MM.1S (cell line): ENCODE results near the gene RASGEF1C.
A peak's percentile ranks its signal among the peaks of the same experiment; 100 is the strongest.

ENCODE experiments used
- DNase-seq: peaks from one replicate; pipeline ENCODE4 v3.0.0-alpha.2; 2015
- H2AFZ ChIP-seq: fragments of 300-600 bp; sonication (generic); 2 replicates; pipeline ENCODE4 v1.6.0; 2016; ENCODE audit warnings: antibody characterized with exemption, low read length
- H3F3A ChIP-seq: fragments of 300-600 bp; sonication (generic); 2 replicates; pipeline ENCODE4 v1.6.1; 2016; ENCODE audit warnings: mild to moderate bottlenecking, antibody characterized with exemption, low read length, moderate library complexity, mixed read lengths; ENCODE audit not compliant: insufficient read depth
- H3K27ac ChIP-seq: fragments of 300-600 bp; sonication (generic); 2 replicates; pipeline ENCODE4 v1.5.1; 2016; ENCODE audit warnings: mild to moderate bottlenecking, low read length
- H3K27me3 ChIP-seq: fragments of 300-600 bp; sonication (generic); replicated peaks from 2 replicates; pipeline ENCODE4 v1.6.0; 2016; ENCODE audit warnings: low read length; ENCODE audit not compliant: insufficient read depth
- H3K36me3 ChIP-seq: fragments of 300-600 bp; sonication (generic); replicated peaks from 2 replicates; pipeline ENCODE4 v1.6.1; 2016; ENCODE audit warnings: mild to moderate bottlenecking, low read length, mixed read lengths; ENCODE audit not compliant: insufficient read depth
- H3K4me1 ChIP-seq: fragments of 300-600 bp; sonication (generic); 2 replicates; pipeline ENCODE4 v1.6.1; 2016; ENCODE audit warnings: low read length, mixed read lengths
- H3K4me2 ChIP-seq: fragments of 300-600 bp; sonication (generic); 2 replicates; pipeline ENCODE4 v1.6.0; 2016; ENCODE audit warnings: low read depth, low read length
- H3K4me3 ChIP-seq: fragments of 300-600 bp; sonication (generic); 2 replicates; pipeline ENCODE4 v1.5.1; 2016; ENCODE audit warnings: low read length, mixed read lengths
- H3K79me2 ChIP-seq: fragments of 300-600 bp; sonication (generic); 2 replicates; pipeline ENCODE4 v1.6.1; 2016; ENCODE audit warnings: mixed run types, low read length, mixed read lengths
- H3K9ac ChIP-seq: fragments of 300-600 bp; sonication (generic); 2 replicates; pipeline ENCODE4 v1.6.1; 2016; ENCODE audit warnings: low read length, mixed read lengths
- H3K9me2 ChIP-seq: fragments of 300-600 bp; sonication (generic); replicated peaks from 2 replicates; pipeline ENCODE4 v1.6.1; 2016; ENCODE audit warnings: mild to moderate bottlenecking, low read length, mixed read lengths; ENCODE audit not compliant: insufficient read depth
- H3K9me3 ChIP-seq: fragments of 300-600 bp; sonication (generic); replicated peaks from 2 replicates; pipeline ENCODE4 v1.6.1; 2016; ENCODE audit warnings: mild to moderate bottlenecking, low read length, mixed read lengths; ENCODE audit not compliant: insufficient read depth
- H4K20me1 ChIP-seq: fragments of 300-600 bp; sonication (generic); 2 replicates; pipeline ENCODE4 v1.6.1; 2016; ENCODE audit warnings: mild to moderate bottlenecking, low read length, moderate library complexity, mixed read lengths; ENCODE audit not compliant: insufficient read depth
- EZH2 ChIP-seq: fragments of 300-600 bp; sonication (generic); optimal IDR thresholded peaks from 2 replicates; pipeline ENCODE3; 2017; ENCODE audit warnings: low read depth, mild to moderate bottlenecking, antibody characterized with exemption, low read length, mixed read lengths
- EZH2phosphoT487 ChIP-seq: fragments of 300-600 bp; sonication (generic); IDR thresholded peaks from 2 replicates; pipeline ENCODE4 v1.6.1; 2018; ENCODE audit warnings: antibody characterized with exemption, low read length
- TF ChIP-seq, protein P1 (sequence below): fragments of 300-600 bp; sonication (generic); IDR thresholded peaks from 2 replicates; pipeline ENCODE4 v1.5.1; 2016; ENCODE audit warnings: antibody characterized with exemption, low read length, mixed read lengths

The RASGEF1C gene

GRCh38 chr5:180202939-180203573 lies 6.0 kb downstream of the RASGEF1C start:
- no peak for DNase-seq
- H3K27ac ChIP-seq, result no peak overlapping the region
- no peaks in the 10 kb centered on the region for H4K20me1 ChIP-seq
- no peaks in the 10 kb centered on the region for H3F3A ChIP-seq
- TF ChIP-seq, protein P1, sequence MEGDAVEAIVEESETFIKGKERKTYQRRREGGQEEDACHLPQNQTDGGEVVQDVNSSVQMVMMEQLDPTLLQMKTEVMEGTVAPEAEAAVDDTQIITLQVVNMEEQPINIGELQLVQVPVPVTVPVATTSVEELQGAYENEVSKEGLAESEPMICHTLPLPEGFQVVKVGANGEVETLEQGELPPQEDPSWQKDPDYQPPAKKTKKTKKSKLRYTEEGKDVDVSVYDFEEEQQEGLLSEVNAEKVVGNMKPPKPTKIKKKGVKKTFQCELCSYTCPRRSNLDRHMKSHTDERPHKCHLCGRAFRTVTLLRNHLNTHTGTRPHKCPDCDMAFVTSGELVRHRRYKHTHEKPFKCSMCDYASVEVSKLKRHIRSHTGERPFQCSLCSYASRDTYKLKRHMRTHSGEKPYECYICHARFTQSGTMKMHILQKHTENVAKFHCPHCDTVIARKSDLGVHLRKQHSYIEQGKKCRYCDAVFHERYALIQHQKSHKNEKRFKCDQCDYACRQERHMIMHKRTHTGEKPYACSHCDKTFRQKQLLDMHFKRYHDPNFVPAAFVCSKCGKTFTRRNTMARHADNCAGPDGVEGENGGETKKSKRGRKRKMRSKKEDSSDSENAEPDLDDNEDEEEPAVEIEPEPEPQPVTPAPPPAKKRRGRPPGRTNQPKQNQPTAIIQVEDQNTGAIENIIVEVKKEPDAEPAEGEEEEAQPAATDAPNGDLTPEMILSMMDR, result no peak
- TF ChIP-seq EZH2 (no peak), EZH2phosphoT487 (no peak)
- no peak overlapping the region for H2AFZ ChIP-seq
- no peaks in the 10 kb centered on the region for H3K36me3 ChIP-seq
- H3K4me3 ChIP-seq, result no peak overlapping the region
- no peaks in the 10 kb centered on the region for H3K9me3 ChIP-seq
- H3K9ac ChIP-seq, result no peak overlapping the region
- no peaks in the 10 kb centered on the region for H3K4me1 ChIP-seq
- peaks cover 15% of the 10 kb centered on the region for H3K27me3 ChIP-seq
- no peak overlapping the region for H3K4me2 ChIP-seq
- no peaks in the 10 kb centered on the region for H3K79me2 ChIP-seq
- no peaks in the 10 kb centered on the region for H3K9me2 ChIP-seq

- no peak overlapping the region for H3K4me2 ChIP-seq
- no peaks in the 10 kb centered on the region for H3K79me2 ChIP-seq
- no peaks in the 10 kb centered on the region for H3K9me2 ChIP-seq
- no peak overlapping the region for H2AFZ ChIP-seq
- H3K4me1 ChIP-seq, result no peaks in the 10 kb centered on the region
- no peaks in the 10 kb centered on the region for H3K9me3 ChIP-seq
- no peak overlapping the region for H3K9ac ChIP-seq
- H3F3A ChIP-seq, result no peaks in the 10 kb centered on the region
- no peaks in the 10 kb centered on the region for H3K36me3 ChIP-seq
- H4K20me1 ChIP-seq, result no peaks in the 10 kb centered on the region
- TF ChIP-seq, protein P1, result peak; percentile 16; the same call in 1 of the 2 replicates
- no peak for TF ChIP-seq EZH2phosphoT487
- no peak for DNase-seq
- peaks cover 19% of the 10 kb centered on the region for H3K27me3 ChIP-seq
- no peak overlapping the region for H3K4me3 ChIP-seq
- no peak overlapping the region for H3K27ac ChIP-seq
Observed at GRCh38 chr5:180201051-180201987, 7.7 kb downstream of the RASGEF1C start.

DNA sequence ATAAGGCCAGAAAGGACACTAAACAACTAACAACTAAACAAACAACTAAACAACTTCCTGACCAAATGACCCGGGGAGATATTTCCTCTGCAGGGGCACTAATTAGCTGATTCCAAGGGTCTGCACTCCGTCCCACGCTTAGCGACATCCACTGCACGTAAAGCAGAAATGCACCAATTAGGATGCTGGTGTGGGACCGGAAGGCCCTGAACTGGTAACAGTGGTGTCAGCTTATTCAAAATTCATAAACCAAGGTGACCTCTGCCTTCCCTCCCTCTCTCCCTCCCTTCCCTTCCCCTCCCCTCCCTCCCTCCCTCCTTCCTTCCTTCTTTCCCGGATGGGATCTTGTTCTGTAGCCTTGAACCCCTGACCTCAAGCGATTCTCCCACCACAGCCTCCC lies 9.6 kb downstream of the RASGEF1C start:
- no peak for DNase-seq
- H3K27ac ChIP-seq, result no peak overlapping the region
- no peak overlapping the region for H3K9ac ChIP-seq
- H3K79me2 ChIP-seq, result no peaks in the 10 kb centered on the region
- no peaks in the 10 kb centered on the region for H4K20me1 ChIP-seq
- H3K4me2 ChIP-seq, result no peak overlapping the region
- no peak overlapping the region for H2AFZ ChIP-seq
- no peaks in the 10 kb centered on the region for H3K9me2 ChIP-seq
- peaks cover 19% of the 10 kb centered on the region for H3K27me3 ChIP-seq
- no peaks in the 10 kb centered on the region for H3K4me1 ChIP-seq
- H3K4me3 ChIP-seq, result no peak overlapping the region
- H3K9me3 ChIP-seq, result no peaks in the 10 kb centered on the region
- TF ChIP-seq, protein P1, result no peak
- TF ChIP-seq EZH2, result no peak
- TF ChIP-seq EZH2phosphoT487, result no peak
- H3F3A ChIP-seq, result no peaks in the 10 kb centered on the region
- H3K36me3 ChIP-seq, result no peaks in the 10 kb centered on the region
